Gastrocnemius medialis (tissue), 4 donors: ENCODE results near the gene TNFRSF1A. TPM values are rescaled to one million over a fixed set of nuclear protein-coding genes. Genes with fewer than 3 reads are reported as not detected.

ENCODE experiments used
- ATAC-seq, 2 donors: fragments of 150-250 bp; one replicate each; pipeline ENCODE4 v1.9.1; 2016
- DNase-seq, 2 donors: peaks; one replicate each; pipeline ENCODE4 v3.0.0-alpha.2; 2019
- H3K27ac ChIP-seq, 4 donors: fragments of 200-600 bp; sonication (generic); 1 replicate in 1 of 4; 2 replicates in 3 of 4; pipeline ENCODE4 v1.5.1; 2016 to 2018; ENCODE audit warnings: mild to moderate bottlenecking in 2 of 4, moderate library complexity in 1 of 4
- H3K27me3 ChIP-seq, 3 donors: fragments of 200-600 bp; sonication (generic) in 2 of 3; 1 replicate in 1 of 3; 2 replicates in 2 of 3; pipeline versions ENCODE4 v1.5.1 to v1.6.0; 2016 to 2019; ENCODE audit warnings: mild to moderate bottlenecking in 1 of 3, moderate library complexity in 1 of 3
- H3K36me3 ChIP-seq, 2 donors: fragments of 200-600 bp; sonication (generic) in 1 of 2; one replicate each; pipeline ENCODE4 v1.5.1; 2017 to 2018
- H3K4me1 ChIP-seq, 2 donors: fragments of 200-600 bp; sonication (generic) in 1 of 2; one replicate each; pipeline ENCODE4 v1.5.1; 2016 to 2017; ENCODE audit warnings: mild to moderate bottlenecking in 2 of 2
- H3K4me3 ChIP-seq, 4 donors: fragments of 200-600 bp; sonication (generic) in 3 of 4; 1 replicate in 1 of 4; 2 replicates in 3 of 4; pipeline ENCODE4 v1.5.1; 2016 to 2019; ENCODE audit warnings: mild to moderate bottlenecking in 2 of 4
- H3K9me3 ChIP-seq, 3 donors: fragments of 200-600 bp; sonication (generic) in 2 of 3; 1 replicate in 1 of 3; 2 replicates in 2 of 3; pipeline ENCODE4 v1.5.1; 2016 to 2019
- POLR2A ChIP-seq, 2 donors: fragments of 450-650 bp; IDR thresholded peaks; one replicate each; pipeline ENCODE4 v1.6.1; 2017; ENCODE audit warnings: antibody characterized with exemption in 2 of 2, mild to moderate bottlenecking in 2 of 2, moderate library complexity in 2 of 2
- in situ Hi-C, 4 donors: fragments of 200-750 bp; cut with MboI; loops; one replicate each; pipeline versions ENCODE4 v1.15.0 to v1.8.0; 2017; ENCODE audit warnings: low sequenced_read_pairs in 4 of 4
- intact Hi-C: fragments of 100-400 bp; cut with DNase I; formaldehyde crosslinking; loops from one replicate; pipeline ENCODE4 v1.15.1; 2023; ENCODE audit warnings: low total_unique reads
- total RNA-seq, 4 donors: library from RNA; depleted of rRNA; stranded (reverse); fragments of >200 nt; gene quantifications; one replicate each; pipeline versions ENCODE4 v1.1.0 to v1.2.3, GENCODE V29; 2016
- TF ChIP-seq, protein P1 (sequence below), 5 experiments: fragments of 450-650 bp in 3 of 5; fragments of 200-600 bp in 2 of 5; sonication (generic) in 2 of 5; IDR thresholded peaks in 4 of 5; conservative IDR thresholded peaks in 1 of 5; 1 replicate in 4 of 5; 2 replicates in 1 of 5; pipeline ENCODE4 v1.5.1; 2016 to 2019; ENCODE audit warnings: antibody characterized with exemption in 5 of 5, mild to moderate bottlenecking in 3 of 5, moderate library complexity in 3 of 5

TNFRSF1A gene
- total RNA-seq, 4 donors from 2014 or later: 103 to 220 (median 193) TPM

DNA sequence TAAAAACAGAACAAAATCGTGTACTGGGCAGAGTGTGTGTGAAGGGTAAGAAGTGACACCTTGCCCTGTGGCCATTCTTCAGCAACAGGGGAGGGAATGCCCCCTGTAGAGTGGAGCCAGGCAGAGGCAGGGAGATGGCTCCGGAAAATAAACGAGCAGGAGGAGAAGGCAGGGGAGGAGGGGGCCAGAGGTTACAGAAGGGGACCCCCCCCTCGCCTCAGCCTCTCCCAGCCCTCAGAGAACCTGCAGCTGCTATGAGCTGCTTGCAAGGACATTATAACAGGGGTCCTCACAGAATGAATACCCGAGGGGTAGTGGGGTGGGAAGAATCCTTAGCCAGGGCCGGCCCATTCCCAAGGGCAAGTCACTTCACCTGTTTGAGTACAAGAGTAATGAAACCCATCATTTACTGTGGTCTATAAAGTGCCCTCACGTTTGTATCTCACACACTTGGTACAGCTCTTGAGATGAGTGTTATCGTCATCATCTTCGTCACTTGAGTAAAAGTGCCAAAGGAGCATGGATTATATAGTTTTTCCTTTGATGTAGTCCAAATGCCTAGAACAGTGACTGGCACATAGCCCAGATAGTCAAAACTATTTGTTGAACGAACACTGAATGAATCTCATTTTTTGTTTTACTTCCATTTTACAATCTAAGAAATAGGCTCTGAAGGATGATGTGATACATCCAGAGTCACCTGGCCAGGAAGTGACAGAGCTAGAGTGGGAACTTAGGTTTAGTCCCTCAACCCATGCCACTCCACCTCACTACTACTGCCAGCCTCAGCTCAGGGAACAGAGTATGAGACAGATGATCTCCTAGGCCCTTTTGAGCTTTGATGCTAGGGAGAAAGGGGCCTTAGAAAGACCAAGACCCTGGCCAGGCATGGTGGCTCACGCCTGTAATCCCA is 19.0 kb upstream of the TNFRSF1A start:
- Histone ChIP-seq H3K36me3 (no peaks in the 10 kb centered on the region), H3K4me1 (peaks cover 23% of the 10 kb centered on the region in 2 donors), H3K4me3 (no peak overlapping the region), H3K9me3 (no peaks in the 10 kb centered on the region), H3K27me3 (no peaks in the 10 kb centered on the region), H3K27ac (peak overlapping the region; percentile 43 to 81 (median 75))
- TF ChIP-seq, protein P1, sequence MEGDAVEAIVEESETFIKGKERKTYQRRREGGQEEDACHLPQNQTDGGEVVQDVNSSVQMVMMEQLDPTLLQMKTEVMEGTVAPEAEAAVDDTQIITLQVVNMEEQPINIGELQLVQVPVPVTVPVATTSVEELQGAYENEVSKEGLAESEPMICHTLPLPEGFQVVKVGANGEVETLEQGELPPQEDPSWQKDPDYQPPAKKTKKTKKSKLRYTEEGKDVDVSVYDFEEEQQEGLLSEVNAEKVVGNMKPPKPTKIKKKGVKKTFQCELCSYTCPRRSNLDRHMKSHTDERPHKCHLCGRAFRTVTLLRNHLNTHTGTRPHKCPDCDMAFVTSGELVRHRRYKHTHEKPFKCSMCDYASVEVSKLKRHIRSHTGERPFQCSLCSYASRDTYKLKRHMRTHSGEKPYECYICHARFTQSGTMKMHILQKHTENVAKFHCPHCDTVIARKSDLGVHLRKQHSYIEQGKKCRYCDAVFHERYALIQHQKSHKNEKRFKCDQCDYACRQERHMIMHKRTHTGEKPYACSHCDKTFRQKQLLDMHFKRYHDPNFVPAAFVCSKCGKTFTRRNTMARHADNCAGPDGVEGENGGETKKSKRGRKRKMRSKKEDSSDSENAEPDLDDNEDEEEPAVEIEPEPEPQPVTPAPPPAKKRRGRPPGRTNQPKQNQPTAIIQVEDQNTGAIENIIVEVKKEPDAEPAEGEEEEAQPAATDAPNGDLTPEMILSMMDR (IDR thresholded peaks at IDR 0.05 in 4 of 5, conservative IDR thresholded peaks at IDR 0.05 in 1 of 5): no peak
- TF ChIP-seq POLR2A (IDR thresholded peaks at IDR 0.05): no peak
- intact Hi-C loops (no loop called here), in situ Hi-C loops (no loop called here)
- DNase-seq: no peak
- no peak for ATAC-seq

DNA sequence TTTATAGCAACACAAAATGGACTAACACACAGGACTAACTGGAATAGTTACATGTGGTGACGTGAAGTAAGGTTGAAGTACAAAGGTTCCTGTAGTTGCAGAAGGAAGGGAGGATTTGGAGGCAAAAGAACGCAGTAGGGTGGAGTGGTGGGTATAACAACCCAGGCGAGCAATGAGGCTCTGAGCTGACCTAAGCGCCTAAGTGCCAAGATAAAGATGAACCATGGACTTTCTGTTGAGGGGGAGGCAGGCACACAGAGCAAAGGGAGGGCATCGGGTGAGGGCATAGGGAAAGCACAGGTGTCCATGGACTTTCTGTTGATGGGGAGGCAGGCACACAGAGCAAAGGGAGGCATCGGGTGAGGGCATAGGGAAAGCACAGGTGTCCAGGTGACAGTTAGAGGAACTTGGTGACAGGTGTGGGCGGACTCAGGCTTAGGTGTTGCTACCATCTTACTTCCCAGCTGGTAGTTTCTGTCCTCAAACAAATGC is 18.2 kb upstream of the TNFRSF1A start:
- intact Hi-C loops (no loop called here), in situ Hi-C loops (no loop called here)
- Histone ChIP-seq H3K9me3 (no peaks in the 10 kb centered on the region), H3K27me3 (no peaks in the 10 kb centered on the region), H3K27ac (peak overlapping the region; percentile 31 to 81 (median 75)), H3K4me1 (peaks cover 23% of the 10 kb centered on the region in 2 donors), H3K4me3 (no peak overlapping the region), H3K36me3 (no peaks in the 10 kb centered on the region)
- DNase-seq (no peak), ATAC-seq (no peak)
- TF ChIP-seq POLR2A (IDR thresholded peaks at IDR 0.05): no peak
- TF ChIP-seq, protein P1 (IDR thresholded peaks at IDR 0.05 in 4 of 5, conservative IDR thresholded peaks at IDR 0.05 in 1 of 5): no peak

DNA sequence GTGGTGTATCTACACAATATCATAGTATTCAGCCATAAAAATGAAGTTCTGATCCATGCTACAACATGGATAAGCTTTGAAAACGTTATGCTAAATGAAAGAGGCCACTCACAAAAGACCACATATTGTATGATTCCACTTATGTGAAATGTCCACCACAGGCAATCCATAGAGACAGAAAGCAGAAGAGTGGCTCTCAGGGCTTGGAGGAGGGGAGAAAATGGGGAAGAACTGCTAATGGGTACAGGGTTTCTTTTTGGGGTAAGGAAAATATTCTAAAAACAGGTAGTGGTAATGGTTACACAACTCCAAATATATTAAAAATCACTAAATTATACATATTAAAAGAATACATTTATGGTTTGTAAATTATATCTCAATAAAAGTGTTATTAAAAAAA is 17.0 kb upstream of the TNFRSF1A start:
- Histone ChIP-seq H3K36me3 (no peaks in the 10 kb centered on the region), H3K4me1 (peaks cover 23% of the 10 kb centered on the region in 2 donors), H3K27ac (peak overlapping the region; percentile 72 to 85 (median 80)), H3K27me3 (no peaks in the 10 kb centered on the region), H3K9me3 (no peaks in the 10 kb centered on the region), H3K4me3 (no peak overlapping the region)
- in situ Hi-C loops (no loop called here), intact Hi-C loops (loop anchor here (1.0 kb wide), 1 partner anchor 24 kb away; no protein-coding TSS in a partner anchor)
- ATAC-seq (no peak), DNase-seq (no peak)
- TF ChIP-seq, protein P1 (IDR thresholded peaks at IDR 0.05 in 4 of 5, conservative IDR thresholded peaks at IDR 0.05 in 1 of 5): no peak
- no peak for TF ChIP-seq POLR2A (IDR thresholded peaks at IDR 0.05)

GRCh38 chr12:6356374-6356820 is 14.5 kb upstream of the TNFRSF1A start:
- ATAC-seq: no peak
- TF ChIP-seq POLR2A (IDR thresholded peaks at IDR 0.05): no peak
- TF ChIP-seq, protein P1 (IDR thresholded peaks at IDR 0.05 in 4 of 5, conservative IDR thresholded peaks at IDR 0.05 in 1 of 5): no peak
- in situ Hi-C loops: no loop called here
- no peaks in the 10 kb centered on the region for H3K36me3 ChIP-seq
- no peaks in the 10 kb centered on the region for H3K27me3 ChIP-seq
- no peaks in the 10 kb centered on the region for H3K9me3 ChIP-seq
- H3K4me1 ChIP-seq: peaks cover 23% of the 10 kb centered on the region in 2 donors
- no peak overlapping the region for H3K4me3 ChIP-seq
- H3K27ac ChIP-seq: peak overlapping the region in 3 of 4 donors; percentile 72 to 81 (median 78)
- intact Hi-C loops: loop anchor here (2.0 kb wide), 1 partner anchor 14 kb away; the partner anchor contains the start of gene TNFRSF1A
- no peak for DNase-seq
